OCI-M2 (cell line): ENCODE results near the gene BACH2.
"Not testable (repeated sequence)": the region's sequence is repeated elsewhere in the genome, so short reads cannot be mapped to it uniquely, and the experiment has no call there.

ENCODE experiments used
- DNase-seq: peaks from one replicate; lab custom pipeline; 2025; ENCODE audit not compliant: unreplicated experiment; lab: John Stamatoyannopoulos, UW

BACH2 gene

DNA sequence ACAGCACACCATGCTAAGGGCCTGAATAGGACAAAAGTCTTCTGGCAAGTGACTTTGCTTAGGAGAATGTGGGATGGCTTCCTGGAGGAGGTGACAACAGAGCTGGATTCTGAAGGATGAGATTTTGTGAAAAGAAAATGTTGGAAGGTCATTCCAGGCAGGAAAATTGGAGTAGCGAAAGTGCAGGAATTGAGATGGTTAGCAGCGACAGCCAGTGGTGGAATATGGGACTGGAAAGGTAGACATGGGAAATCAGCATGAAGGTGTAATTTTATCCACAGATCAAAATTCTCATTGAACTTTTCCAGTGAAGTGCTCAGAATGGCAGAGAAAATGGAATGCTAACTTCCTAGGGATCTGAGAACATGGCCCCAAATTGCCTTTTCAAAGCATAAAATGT lies 5.7 kb upstream of the BACH2 start:
- DNase-seq, result no peak

DNA sequence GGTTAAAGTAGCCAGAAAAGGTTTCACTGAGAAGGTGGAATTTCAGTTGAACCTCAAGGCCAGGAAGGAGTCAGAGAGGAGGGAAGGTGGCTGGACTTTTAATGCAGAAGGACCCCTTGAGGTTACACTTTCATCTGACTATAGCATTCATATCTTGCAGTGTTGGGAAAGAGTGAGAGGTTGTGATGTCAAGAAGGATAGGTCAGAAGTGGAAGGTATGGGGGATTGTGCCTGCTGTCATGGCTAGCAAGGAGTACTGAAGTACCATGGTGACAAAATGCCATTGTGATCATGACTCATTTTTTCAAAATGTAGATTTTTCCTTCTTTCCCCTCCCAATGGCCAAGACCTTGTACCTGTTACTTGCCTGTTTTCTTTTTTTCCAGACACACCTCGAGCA lies 5.2 kb upstream of the BACH2 start:
- no peak for DNase-seq

DNA sequence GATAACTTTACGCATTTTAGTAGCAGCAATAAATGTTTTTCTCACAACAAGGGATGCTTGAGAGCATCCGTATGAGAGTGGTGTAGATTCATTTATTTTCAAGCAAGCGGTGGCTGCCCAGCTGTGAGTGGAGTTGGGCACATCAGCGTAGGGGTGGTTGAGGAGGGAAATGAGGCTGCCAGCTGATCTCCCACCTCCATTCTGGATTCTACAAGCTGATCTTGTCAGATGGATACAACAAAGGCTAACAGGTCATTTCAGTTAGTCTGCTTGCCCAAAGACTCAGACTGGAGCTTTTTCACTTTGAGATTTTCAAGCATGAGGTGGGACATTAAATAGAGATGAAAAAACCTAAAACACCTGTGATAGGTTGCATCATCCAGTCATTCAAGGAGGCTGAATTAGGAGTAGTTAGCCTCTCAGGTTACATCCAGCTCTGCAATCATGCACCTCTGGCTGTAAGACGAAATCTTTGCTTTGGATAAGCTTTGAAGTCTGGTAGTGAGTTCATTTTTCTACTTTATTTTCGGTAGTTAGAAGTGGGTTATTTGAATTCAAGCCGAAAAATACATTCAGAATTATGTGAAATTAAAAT lies 1.9 kb upstream of the BACH2 start:
- DNase-seq, result no peak

DNA sequence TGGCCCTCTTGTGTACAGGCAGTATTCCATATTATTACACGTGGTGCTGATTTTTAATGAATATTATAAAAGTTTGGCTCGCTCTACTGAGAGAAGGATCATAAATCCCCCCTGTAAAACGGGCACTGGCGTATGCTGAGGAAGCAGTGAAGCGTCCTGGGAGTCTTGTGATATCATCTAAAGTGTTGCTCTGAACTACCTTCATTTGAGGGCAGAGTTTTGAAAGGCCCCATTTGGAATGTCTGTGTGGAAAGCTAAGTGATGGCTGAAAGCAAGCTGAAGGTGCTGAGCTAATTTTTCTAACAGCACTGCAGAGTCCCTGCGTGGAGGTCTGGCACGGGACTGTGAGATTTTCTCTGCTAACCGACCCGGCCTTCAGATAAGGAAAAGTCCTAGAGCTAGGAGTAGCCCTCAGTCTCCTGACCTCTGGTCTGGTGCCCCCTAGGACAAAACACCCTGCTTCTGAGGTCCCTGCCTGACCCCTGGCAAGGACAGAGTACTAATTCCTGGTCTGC lies 1.3 kb upstream of the BACH2 start:
- DNase-seq, result no peak

DNA sequence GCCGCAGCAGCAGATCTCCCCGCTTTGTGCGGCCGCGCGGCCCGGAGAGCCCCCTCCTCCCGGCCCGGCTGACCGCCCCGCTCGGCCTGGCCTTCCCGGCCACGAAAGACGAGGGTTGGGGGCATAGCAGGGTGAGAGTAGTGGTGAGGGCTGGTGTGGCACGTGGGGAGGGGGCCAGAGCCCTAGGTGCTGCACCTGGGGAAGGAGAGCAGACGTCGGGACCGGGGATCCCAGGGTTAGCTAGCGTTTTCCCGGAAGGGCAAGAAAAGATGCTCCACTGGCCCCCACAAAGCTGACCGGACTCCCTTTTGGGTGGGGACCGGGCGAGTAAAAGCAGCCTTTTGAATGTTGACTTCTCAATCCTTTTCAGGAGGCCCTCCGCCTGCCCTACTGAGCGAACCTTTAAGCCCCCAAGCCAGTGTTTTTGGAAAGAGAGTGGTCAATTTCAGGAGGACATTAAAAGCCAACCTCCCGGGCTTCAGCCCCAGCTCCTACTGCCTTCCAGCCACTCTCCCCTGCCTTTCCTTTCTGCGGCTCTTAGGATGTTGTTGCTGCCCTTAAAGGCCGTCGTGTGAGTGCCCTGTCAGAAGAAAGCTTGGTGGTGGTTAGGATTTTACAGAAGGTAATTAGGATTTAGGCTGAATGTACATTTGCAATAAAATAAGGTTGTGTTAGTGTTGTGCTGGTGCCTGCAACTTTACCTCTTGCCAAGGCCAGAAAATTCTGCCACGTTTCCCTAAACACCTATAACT lies 648 bp upstream of the BACH2 start:
- DNase-seq, result no peak

DNA sequence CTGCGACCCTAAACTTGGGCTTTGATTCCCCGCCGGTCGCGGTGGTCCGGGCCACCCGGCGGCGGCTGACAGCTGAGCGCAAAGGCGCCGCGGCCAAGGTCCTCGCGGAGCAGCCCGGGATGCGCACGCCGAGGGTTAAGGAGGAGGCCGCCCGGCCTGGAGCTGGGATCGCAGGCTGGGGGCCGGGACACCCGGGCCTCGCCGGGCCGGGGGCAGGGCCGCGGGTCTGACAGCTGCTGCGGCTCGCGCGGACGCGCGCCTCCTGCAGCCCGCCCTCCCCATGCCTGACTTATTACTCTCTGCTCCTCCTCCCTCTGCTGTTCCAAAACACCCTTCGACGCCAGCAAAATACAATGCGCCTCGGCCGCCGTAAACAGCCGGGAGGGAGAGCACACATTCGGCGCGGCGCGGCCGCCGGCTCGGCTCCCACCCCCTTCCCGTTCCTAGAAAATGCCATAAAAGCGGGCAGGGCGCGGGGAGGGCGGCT lies 746 bp downstream of the BACH2 start:
- DNase-seq, result no peak

DNA sequence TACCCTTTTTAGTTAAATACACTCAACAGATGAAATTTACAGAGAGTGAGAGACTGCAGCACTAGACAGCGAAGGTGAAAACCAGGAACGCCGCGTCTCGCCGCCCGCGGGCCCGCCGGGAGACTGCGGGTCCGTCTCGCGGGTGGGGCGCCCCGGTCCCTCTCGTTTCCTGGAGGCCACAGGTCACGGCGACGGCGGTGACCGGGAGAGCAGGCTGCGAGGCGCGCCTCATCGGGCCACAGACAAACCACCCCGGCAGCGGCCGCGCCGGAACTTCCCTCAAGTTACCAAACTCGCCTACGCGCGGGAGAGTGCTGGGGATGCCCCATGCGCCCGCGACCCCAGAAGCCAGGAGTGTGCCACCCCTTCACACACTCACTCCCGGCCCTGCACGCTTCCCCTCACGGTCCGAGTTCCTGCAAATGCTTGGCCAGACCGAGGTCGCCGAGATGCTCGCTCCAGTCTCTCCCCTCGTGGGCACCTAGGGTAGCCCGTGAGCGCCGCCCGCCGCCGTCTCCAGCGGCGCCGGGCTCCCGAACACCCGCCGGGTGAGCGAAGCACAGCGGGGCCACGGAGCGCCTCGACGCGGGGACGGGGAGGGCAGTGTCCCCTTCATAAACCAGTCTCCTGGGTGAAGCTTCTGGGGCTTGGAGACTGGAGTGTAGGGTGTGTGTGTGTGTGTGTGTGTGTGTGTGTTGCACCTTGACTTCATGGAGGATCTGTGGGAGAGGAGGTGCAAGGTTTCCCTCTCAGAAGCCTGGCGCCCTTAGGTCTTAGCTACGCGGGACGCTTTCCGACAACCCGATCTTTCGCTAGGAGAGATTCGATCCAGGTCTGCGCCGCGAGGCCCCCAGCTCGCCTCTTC lies 1.4 kb downstream of the BACH2 start:
- no peak for DNase-seq

DNA sequence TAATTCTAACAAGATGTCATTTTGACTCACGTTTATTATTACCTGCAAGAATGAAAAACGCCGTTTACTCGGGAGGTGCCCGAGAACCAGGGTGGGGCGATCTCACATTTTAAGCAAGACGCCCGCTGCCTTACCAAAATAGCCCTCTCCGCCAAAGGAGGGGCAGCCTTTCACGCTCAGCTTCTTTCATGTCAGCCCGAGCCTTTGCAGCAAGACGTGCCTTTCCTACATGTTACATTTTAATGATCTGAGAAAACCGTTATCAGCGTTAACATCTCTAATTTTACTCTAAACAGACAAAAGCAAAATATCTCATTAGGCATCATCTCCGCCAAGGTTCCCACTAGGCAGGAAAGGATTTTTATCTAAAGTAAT lies 2.0 kb downstream of the BACH2 start:
- no peak for DNase-seq

DNA sequence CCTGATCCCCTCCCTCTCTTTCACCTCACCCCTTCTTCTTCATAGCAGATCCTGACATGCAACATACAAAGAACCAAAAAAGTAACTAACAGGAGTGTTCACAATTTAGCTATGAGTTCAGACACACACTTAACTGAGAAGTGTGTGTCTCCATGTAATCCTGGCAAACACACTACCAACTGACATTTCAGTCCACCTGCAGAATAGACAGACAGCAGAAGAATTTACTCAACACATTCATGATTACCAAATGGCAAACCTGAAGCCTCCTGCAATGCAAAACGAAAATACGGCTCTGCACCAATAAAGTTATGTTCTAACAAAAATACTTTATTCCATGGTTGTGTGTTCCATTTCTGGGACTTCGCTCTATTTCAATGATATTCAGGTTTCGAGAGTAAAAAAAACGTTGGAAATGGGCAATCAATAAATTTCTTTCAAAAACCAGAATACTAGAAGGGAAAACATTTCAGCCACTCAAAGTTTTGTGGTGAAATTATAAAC lies 2.6 kb downstream of the BACH2 start:
- DNase-seq, result no peak

DNA sequence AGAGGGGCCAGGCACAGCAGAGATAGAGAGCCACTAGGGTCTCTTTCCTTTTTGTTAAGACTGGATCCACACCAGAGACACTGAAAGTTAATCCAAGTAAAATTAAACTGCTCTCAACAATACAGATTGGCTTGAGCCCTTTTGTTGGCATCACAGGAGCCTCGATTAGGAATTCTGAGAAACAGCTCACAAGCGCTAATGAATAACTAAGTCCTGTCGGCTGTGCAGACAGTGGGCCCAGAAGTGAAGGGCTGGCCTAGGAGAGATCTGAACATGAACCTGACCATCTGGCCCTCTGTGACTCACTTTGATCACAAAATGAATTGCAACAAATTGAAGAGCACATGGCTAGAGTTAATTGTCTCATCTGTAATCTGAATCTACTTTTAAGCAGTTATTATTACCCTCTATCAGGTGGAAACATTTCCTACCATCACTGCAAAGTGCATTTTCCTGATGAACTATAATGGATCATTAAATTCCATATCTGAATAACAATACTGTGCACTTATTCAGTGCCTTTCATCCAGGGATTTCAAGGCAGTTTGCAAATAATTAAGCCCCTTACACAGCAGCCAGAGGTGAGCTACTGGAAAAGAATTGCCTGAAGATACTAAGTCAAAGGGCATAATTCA lies 3.2 kb downstream of the BACH2 start:
- no peak for DNase-seq

DNA sequence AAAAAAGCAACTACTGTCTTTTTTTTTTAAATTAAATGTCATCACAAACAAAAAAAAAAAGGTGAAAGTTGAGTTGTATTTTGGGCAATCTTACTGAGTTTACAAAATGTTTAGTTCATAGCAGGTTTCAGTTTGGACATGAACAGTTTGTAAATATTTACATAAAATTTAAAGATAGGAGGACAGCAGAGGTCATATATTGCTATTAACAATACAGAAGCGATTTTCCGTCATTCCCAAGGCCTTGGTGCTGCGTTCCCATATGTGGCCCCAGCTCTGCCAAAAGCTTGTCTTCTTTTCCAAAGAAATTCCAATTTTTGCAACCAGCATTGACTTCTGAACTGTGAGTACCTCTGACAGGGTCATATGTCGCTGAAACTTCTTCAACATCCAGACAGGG lies 5.1 kb downstream of the BACH2 start:
- no peak for DNase-seq

DNA sequence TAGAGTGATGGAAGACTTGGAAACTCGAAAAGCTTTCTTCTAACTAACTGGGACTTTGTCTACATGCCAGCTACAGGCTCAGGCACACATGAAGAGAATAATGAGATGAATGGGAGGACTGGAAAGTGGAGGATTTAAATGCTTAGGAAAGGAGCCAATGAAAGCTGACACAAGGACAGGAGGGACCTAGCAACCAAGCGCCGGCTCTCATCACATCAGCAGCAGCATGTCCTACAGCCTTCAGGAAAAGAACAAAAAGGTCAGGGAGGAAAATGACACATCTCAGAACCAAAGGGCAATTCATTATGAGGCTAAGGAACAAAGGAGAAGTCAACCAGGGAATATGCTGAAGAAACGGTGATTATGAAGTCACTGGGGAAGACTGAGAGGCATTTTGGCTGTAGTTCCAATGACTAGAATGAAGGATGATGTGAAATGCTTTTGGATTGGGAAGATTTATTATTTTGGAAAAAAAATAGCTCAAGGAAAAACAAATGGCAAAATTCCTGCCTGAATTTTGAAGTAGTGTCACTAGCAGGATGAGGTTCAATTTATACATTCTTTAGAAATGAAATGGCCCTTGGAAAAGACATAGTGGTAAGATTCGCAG lies 5.7 kb downstream of the BACH2 start:
- DNase-seq, result no peak

DNA sequence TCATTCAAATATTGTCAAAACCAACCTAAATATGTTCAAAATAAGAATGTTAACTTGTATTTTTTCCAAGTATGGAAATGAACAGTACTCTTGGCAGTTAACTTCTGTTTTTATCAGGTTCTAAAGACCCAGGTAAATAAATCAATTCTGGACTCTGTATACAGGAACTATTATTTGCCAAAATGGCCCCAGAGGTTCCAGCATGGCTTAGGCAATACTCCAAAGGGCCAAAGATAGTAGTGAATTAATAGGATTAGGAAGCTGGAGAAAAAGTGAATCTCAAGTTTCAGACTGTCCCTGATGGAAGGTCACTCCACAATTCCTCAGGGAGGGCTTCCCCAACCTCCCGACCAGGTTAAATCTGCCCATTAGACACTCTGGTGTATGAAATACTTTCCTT lies 6.7 kb downstream of the BACH2 start:
- DNase-seq, result no peak

DNA sequence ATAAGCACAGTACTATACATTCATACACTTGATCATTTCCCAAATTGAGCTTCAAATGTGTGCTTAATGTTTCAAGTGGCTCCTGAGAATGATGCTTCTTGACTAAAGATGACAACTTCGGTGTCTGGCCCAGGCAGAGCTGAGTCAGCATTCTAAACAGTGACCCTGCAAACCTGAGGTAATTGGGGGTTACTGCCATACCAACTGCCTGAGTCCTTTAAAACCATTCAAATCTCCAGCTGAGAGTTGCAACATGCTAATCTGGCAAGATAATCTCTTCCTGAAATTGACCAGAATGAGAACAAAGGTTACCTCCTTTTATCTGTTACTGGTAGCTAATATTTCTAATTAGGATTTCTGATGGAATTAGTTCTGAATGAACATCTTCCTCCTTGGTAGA lies 8.2 kb downstream of the BACH2 start:
- no peak for DNase-seq

DNA sequence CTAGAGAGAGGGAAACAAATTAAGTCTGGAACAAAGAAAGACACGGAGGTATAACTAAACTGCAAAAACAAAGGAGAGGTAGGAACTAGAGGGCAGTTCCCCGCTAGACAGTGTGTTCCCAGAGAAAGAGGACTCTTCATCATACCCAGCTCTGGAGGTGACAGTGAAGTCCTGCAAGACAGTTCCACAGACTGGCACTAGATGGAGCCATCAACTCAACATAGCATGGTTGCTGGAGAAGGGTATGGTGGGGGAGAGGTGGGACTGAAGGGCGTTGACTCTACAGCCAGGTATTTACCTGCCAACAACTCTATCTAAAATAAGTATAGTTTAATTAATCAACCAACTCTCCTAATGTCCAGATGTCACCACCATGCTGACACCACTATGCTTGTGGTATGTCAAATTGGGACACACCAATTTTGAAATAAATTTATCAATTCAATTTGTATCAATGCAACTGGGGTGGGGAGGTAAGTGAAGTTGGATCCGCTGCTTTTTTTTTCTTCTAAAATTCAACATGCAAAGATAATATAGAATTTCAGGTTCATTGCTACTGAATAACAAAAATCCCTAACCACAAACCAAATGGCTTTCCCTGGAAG lies 9.7 kb downstream of the BACH2 start:
- no peak for DNase-seq

DNA sequence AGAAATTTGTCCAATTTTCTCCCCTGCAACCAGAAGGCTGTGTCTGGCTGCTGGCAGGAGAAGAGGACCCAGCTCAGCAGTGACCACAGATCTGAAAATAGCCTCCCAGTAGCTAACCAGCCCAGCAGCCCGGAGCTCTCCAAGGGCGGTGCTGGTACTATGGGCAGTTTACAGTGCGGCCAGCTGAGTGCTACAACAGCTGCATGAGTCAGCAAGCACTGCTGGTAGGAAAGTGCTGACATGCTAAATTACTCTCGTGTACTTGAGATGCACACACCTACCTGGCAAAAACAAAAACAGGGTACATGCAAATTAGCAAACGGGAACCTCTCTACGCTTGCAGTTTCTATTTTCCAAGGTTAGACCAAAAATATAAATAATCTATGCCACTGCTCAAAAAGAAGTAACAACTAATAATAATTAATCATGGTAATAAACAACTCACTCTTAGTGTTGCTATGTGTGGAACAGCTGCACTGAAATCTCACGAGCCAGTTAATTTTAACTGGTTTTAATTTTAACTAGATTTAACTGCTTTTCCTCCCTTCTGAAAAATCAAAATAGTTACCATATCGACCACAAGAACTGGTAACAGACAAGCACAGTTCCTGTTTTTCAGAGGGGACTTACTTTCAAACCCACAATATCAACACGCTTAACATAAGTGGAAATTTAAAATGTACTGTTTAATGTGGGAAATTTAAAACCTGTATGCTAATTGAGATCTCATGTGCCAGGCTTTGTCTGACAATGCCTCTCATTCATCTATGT lies 10.8 kb downstream of the BACH2 start:
- no peak for DNase-seq

DNA sequence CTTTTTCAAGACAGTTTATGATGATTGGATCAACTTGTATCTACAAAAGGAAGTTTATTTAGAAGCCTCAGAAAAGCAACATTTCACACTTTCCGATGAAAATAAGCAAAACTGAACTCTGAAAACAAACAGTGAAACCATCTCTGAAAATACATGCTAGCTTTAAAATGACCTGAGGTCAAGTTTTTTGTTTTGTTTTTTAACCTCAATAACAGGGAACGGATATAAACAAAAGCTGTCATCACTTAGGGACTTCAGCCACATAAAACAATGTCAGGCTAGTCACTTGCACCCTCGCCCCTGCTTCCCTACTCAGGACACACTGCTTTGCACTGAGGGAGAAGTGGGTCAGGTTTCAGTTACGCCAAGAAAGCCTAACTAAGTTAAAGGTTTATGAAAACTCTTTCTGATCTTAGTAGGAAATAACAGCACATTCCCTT lies 11.6 kb downstream of the BACH2 start:
- DNase-seq, result no peak

DNA sequence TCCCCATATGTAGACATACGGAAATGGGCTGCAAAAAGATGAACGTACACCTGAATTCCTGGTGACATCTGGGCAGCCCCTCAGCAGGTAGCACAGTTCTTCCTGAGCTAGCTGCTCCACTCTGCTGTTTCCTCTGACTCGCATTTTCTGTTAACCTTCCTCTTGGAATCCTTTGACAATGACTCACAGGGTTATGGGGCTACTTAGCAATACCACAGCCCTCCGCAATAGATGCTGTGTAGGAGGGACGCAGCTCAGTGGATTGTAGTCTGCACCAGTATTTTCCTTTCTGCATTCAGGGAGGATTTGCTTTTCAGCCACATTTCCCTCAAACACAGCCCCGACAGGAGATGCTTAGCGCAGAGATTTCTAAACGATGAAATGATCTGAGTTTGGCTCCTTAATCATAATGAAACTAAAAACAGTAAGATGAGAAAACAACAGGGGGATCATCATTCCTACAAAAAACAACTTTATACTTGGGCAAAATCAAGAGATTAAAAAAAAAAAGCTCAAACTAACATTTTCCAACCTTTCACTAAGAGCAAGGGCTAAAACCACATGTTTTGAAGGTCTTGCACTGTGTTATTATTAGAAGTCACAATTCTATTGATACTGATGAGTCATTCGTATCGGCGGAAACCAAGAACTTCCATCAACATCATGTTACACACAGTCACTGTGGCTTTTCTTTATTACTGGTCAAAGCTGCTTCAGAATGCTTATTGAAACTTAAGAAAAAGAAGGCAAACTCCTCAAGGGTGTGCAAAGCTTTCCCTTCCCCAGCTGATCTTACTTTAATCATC lies 12.2 kb downstream of the BACH2 start:
- DNase-seq, result no peak

DNA sequence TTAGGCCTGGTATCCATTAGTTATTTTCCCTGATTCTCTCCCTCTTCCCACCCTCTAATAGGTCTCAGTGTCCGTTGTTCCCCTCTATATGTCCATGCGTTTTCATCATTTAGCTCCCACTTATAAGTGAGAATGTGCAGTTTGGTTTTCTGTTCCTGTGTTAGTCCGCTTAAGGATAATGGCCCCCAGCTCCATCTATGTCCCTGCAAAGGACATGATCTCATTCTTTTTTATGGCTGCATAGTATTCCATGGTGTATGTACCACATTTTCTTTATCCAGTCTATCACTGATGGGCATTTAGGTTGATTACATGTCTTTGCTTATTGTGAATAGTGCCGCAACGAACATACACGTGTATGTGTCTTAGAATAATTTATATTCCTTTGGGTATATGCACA lies 14.4 kb downstream of the BACH2 start:
- not testable (repeated sequence) for DNase-seq
